ENCODE measurements around the gene EVPLL. TPM values are rescaled to one million over a fixed set of nuclear protein-coding genes. Genes with fewer than 3 reads are reported as not detected.
"Not testable (repeated sequence)": the region's sequence is repeated elsewhere in the genome, so short reads cannot be mapped to it uniquely, and the experiment has no call there.

The EVPLL gene
- total and polyA plus RNA-seq, 12 donors: 0.03 TPM; not detected in 11

- DNase-seq (no peak), ATAC-seq (no peak)
- Histone ChIP-seq H3K4me1 (no peaks in the 10 kb centered on the region), H3K4me3 (no peak overlapping the region), H3K27ac (no peak overlapping the region), H3K27me3 (peaks cover 0 to 10% (median 0%) of the 10 kb centered on the region in 7 donors), H3K9me3 (peaks cover 0 to 13% (median 0%) of the 10 kb centered on the region in 11 donors), H3K36me3 (no peaks in the 10 kb centered on the region)
- intact Hi-C loops (cut with DNase I): no loop called here
- no peak for TF ChIP-seq CTCF (IDR thresholded peaks at IDR 0.05)
- 80 to 90% methylated on average over 7 of the region's 7 CpGs for WGBS, 2 donors
Measured at GRCh38 chr17:18371455-18371854, 6.1 kb upstream of the EVPLL start.

GRCh38 chr17:18373181-18373580 is 4.4 kb upstream of the EVPLL start:
- intact Hi-C loops (cut with DNase I); H3K27ac ChIP-seq; DNase-seq; H3K36me3 ChIP-seq; ATAC-seq; H3K4me1 ChIP-seq; H3K4me3 ChIP-seq: not testable (repeated sequence)
- H3K27me3 ChIP-seq: peaks cover 0 to 10% (median 0%) of the 10 kb centered on the region in 7 donors
- 90% methylated on average over 6 of the region's 6 CpGs for WGBS, 2 donors
- peaks cover 0 to 13% (median 0%) of the 10 kb centered on the region in 11 donors for H3K9me3 ChIP-seq

- no peak for ATAC-seq
- no peak for TF ChIP-seq CTCF (IDR thresholded peaks at IDR 0.05)
- Histone ChIP-seq H3K4me3 (no peak overlapping the region), H3K9me3 (peaks cover 0 to 13% (median 0%) of the 10 kb centered on the region in 11 donors), H3K27ac (no peak overlapping the region), H3K36me3 (no peaks in the 10 kb centered on the region), H3K4me1 (no peaks in the 10 kb centered on the region), H3K27me3 (peaks cover 0 to 5% (median 0%) of the 10 kb centered on the region in 7 donors)
- 82 to 88% methylated on average over 7 of the region's 7 CpGs for WGBS, 2 donors
- intact Hi-C loops (cut with DNase I): no loop called here
- DNase-seq: no peak
Measured at GRCh38 chr17:18374216-18374615, 3.4 kb upstream of the EVPLL start.

- WGBS, 2 donors: 91 to 92% methylated on average over 2 of the region's 2 CpGs
- ATAC-seq (no peak), DNase-seq (no peak)
- intact Hi-C loops (cut with DNase I): no loop called here
- no peak for TF ChIP-seq CTCF (IDR thresholded peaks at IDR 0.05)
- no peaks in the 10 kb centered on the region for H3K36me3 ChIP-seq
- no peak overlapping the region for H3K4me3 ChIP-seq
- H3K9me3 ChIP-seq: peaks cover 0 to 13% (median 0%) of the 10 kb centered on the region in 11 donors
- peaks cover 0 to 4% (median 0%) of the 10 kb centered on the region in 9 donors for H3K4me1 ChIP-seq
- no peak overlapping the region for H3K27ac ChIP-seq
- H3K27me3 ChIP-seq: peaks cover 0 to 38% (median 34%) of the 10 kb centered on the region in 7 donors
Measured at GRCh38 chr17:18378205-18378505, 577 bp downstream of the EVPLL start.

- ATAC-seq; H3K27ac ChIP-seq; H3K4me3 ChIP-seq; H3K36me3 ChIP-seq; H3K4me1 ChIP-seq; DNase-seq; intact Hi-C loops (cut with DNase I): not testable (repeated sequence)
- WGBS, 2 donors: 86 to 92% methylated on average over 5 of the region's 5 CpGs
- Histone ChIP-seq H3K27me3 (peaks cover 0 to 42% (median 37%) of the 10 kb centered on the region in 7 donors), H3K9me3 (peaks cover 0 to 13% (median 0%) of the 10 kb centered on the region in 11 donors)
Measured at GRCh38 chr17:18378614-18379013, 1.0 kb downstream of the EVPLL start.
